NCI-H226 (cell line): ENCODE results near the gene CACNA2D4.
A peak's percentile ranks its signal among the peaks of the same experiment; 100 is the strongest.
"Not testable (repeated sequence)": the region's sequence is repeated elsewhere in the genome, so short reads cannot be mapped to it uniquely, and the experiment has no call there.

Experiments
- DNase-seq: peaks from one replicate; pipeline ENCODE4 v3.0.0-alpha.2; 2015

The CACNA2D4 gene

DNA sequence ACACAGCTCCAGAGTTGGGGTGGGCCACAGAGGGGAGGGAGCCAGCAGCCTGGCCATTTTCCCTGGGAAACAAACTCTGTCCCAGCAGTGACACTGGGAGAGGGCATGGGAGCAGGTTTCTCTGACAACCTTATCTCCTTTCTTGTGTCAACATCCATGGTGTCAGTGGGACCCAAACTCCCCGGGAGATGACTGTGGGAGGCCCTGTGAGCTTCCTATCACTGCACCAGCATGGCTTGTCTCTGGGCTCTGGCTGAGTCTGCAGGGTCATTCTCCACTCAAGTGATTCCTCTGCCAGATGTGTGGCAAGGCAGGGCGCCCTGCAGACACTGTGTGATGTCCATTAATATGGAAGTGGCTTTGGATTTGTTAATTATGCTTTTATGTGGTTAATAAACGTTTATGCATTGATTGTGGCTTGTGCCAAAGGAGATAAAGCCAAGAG is 88.0 kb downstream of the CACNA2D4 start:
- no peak for DNase-seq

DNA sequence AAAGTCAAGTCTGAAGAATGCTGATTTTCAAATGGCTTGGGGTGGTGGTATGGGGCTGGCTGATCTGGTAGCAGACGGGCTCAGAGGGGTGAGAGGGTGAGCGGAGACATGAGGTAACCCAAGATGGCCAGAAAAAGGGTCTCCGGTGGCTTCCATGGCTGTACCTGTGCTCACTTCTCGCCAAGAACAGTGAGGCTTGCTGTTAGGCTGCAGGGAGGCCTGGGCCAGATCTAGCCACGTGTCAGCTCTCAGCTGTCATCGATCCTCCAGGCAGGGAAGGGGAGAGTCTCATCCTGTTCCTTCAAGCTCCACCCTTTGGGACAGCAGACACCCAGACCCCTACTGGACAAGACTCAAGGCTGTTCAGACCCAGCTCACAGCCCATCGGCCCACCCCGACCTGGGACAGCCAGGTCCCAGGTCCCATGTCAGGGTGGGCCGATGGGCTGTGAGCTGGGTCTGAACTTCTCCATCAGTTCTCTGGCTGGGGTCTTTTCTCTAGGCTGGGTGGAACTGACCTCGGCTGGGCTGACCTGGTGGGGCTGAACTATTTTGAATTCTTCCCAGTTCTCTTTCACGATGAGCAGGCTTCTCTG is 89.0 kb downstream of the CACNA2D4 start:
- DNase-seq = no peak

GRCh38 chr12:1828856-1829255 is 89.6 kb downstream of the CACNA2D4 start:
- no peak for DNase-seq

- DNase-seq = no peak
Observed at GRCh38 chr12:1827826-1828805, 90.3 kb downstream of the CACNA2D4 start.

DNA sequence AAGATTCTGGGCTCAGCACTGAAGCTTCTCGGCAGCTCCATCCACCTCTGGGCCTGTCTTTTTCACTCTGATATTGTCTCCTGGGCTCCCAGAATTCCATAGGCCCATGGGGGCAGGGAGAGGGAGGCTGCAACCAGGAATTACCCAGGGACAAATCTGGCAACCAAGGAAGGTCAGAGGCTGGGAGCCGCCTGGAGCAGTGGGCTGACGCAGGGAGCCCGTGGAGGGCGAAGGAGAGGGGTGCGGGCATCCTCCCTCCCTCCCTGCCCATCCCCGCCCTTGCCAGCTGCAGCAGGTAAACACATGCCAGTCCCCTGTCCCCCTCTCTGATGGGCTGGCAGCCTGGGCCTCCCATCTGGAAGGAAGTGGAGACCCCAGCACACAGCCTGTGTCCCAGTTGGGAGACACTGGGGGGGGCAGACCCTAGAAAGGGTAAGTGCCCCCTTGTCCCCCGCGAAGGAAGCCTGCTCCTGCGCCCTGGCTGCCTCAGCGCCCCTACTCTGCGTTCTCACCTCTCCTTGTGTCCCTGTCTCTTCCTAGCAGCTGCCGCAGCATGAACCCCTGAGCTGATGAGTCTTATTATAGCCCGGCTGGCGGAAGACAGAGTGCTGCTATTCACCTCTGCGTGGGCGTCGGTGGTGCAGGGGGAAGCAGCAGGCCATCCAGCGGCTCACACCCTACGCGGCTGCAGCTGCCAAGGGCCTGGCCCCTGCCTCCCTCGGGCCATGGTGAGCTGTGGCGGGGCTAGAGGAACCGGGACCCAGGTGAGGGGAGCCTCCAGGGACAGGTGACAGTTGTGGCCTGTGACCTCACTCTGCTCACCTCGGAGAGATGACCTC is 91.4 kb downstream of the CACNA2D4 start:
- DNase-seq = no peak

DNA sequence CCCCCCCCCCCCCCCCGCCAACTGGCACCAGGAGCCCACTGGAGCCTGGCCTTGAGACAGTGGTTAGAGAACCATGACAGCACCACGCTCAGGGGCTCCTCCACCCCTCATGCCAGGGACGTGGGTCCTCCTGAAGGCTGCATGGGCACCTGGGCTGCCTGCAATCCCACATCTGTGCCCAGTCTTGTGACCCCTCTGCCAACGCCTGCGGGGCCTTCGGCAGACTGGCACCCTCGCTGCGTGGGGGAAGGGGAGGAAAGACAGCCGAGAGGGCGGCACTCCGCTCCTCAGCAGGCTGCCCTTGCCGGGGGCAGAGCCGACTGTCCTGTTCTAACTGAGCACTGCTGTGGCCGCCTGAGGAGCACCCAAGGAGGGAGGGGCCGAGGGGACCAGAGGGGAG is 92.1 kb downstream of the CACNA2D4 start:
- DNase-seq = no peak

- no peak for DNase-seq
Observed at GRCh38 chr12:1825382-1826102, 92.9 kb downstream of the CACNA2D4 start.

GRCh38 chr12:1823237-1823636 is 95.2 kb downstream of the CACNA2D4 start:
- no peak for DNase-seq

GRCh38 chr12:1822699-1823098 is 95.8 kb downstream of the CACNA2D4 start:
- DNase-seq = no peak

- DNase-seq = no peak
Observed at GRCh38 chr12:1821805-1822204, 96.6 kb downstream of the CACNA2D4 start.

DNA sequence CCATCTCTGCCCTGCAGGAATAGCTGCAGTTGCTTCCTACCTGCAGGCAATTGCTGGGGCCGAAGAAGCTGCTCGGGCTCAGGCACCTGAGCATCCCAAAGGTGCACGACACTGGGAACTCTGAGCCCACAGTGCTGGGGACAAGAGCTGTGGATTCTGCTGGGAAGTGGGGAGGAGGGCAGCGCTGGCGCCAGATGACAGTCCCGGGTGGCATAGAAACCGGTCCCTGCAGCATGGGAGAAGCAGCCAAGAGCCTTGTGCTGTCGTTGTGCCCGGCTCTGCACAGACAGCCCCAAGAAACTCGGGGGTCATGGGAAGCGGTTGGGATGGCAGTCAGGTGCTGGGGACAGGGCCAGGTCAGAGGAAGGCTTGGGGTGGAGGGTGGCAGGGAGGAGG is 97.6 kb downstream of the CACNA2D4 start:
- DNase-seq = no peak

GRCh38 chr12:1820191-1820895 is 98.1 kb downstream of the CACNA2D4 start, which contains the start of gene LRTM2:
Gene LRTM2, plus strand, starts transcription at chr12:1820565. Its CDS starts 7,584 bp downstream, at chr12:1828149.
- no peak for DNase-seq

- DNase-seq = no peak
Observed at GRCh38 chr12:1819571-1819970, 98.9 kb downstream of the CACNA2D4 start.

DNA sequence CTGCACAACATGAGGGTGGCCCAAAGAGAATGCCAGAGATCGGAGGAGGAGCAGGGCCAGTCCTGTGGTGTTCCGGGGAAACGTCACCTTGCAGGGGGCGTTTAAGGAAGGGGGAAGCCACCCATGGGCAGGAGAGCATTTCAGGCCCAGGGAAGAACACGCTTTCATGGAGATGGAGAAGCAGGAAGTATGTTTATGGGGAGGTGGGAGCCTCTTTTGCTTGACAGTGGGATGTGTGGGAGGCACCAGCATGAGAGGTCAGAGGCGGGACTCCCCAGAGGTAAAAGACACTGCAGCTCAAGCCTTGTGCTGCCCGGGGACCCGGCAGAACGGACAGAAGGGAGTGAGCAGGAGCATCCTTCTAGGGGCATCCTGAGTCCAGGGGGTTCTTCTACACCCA is 99.4 kb downstream of the CACNA2D4 start:
- no peak for DNase-seq

DNA sequence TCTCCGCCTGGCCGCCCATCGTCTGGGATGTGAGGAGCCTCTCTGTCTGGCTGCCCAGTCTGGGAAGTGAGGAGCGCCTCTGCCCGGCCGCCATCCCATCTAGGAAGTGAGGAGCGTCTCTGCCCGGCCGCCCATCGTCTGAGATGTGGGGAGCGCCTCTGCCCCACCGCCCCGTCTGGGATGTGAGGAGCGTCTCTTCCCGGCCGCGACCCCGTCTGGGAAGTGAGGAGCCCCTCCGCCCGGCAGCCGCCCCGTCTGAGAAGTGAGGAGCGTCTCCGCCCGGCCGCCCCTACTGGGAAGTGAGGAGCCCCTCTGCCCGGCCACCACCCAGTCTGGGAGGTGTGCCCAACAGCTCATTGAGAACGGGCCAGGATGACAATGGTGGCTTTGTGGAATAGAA is 100.5 kb downstream of the CACNA2D4 start:
- DNase-seq = not testable (repeated sequence)

DNA sequence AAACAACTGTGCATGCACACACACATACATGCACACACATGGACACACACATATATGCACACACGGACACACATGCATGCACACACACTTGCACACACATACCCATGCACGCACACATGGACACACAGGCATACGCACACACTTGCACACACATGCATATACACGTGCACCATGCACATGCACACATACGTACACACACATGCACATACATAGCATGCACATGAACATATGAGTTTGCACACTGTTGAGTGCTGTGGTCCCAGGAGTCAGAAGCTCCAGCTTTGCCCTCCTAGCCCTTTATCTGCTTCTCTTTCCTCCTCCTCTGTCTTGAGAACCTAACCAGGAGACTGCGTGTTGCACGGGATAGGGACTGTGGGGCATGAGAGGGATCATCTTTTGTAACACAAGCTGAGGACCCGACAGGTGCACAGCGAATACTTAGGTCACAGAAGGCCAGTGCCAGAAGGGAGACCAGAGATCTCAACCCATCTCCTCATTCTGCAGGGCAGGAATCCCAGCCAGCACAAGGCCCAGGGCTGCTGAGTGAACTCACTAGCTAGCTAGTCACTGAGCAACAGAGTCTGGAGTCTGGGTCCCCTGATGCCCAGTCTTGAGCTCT is 101.6 kb downstream of the CACNA2D4 start:
- no peak for DNase-seq

DNA sequence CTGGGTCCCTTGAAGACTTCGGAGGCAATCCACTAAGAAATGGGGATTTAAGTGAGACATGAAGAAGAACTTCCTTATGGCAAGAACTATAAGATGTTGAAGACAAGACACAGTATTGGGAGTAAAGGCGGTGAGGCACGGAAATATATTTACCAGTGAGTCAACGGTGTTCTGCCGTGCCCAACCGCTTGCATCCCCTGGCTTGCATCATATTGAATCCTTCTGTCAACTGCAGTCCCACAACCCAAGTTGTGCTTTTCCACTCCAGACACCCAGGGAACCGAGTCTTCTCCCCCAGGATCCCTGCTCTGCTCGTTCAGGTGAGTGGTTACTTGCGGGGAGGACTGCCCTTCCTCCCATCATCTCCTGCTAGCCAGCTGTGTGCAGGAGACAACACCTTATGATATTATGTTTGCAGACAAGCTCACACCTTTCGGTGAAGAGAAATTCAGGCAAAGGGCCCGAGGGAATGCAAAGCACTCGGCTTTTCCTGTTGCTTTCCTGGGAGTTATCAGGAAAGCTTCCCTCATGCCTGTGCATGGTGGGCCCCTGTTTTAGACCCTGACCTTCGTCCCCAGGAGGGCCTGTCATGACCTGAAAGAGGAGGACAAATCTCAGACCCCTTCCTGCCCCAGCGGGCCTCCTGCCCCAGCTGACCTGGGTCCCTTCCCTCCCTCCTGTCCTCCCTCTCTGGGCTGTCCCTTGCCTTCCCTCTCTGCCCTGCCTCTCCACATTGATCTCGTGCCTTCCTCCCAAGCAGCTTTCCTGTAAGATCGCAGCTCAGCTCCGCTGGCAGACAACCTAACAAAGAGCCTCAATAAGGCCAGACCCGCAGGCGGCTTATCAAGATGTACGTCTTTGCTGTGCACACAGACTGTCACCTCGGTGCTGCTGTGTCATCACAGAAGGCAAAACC is 102.4 kb downstream of the CACNA2D4 start:
- DNase-seq = no peak

DNA sequence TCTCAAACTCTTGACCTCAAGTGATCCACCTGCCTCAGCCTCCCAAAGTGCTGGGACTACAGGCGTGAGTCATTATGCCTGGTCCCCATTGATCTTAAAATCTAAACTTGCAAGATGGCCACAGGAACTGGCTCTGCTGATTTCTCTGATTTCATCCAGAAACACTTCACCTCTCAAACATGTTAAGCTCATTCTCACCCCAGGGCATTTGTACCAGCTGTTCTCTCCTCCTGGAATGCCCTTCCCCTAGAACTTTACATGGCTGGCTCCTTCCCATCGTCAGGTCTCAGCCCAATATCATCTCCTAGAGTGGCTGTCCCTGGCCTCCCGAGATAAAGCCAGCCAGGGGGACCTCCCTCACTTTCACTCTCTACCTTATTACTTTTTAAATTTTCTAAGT is 103.3 kb downstream of the CACNA2D4 start:
- DNase-seq = no peak

DNA sequence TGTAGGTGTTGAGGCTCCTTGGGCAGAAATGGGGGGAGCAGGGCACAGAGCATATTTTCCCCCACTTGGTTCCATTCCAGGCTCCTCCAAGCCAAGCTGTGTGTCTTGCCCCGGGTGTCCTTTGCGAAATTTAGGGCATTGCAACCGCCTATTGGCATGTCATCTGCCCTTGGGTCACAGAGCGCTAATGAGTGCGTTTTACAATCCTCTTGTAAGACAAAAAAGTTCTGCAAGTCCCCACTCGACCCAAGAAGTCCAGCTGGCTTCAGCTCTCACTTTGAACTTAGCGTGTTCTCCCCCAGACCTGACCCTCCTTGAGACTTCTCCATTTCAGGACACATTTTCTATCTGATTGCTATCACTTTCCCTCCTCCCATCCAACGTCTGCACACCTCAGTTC is 104.2 kb downstream of the CACNA2D4 start:
- no peak for DNase-seq

GRCh38 chr12:1812650-1813302 is 105.7 kb downstream of the CACNA2D4 start:
- DNase-seq = peak; percentile 61
